Adipocyte (in vitro differentiated cells): Measurements from ENCODE around the gene CHGA.
A peak's percentile ranks its signal among the peaks of the same experiment; 100 is the strongest.

Experiments
- DNase-seq: peaks from one replicate; pipeline ENCODE4 v3.0.0-alpha.2; 2015; ENCODE audit warnings: low read depth
- H3K27me3 ChIP-seq: replicated peaks from 2 replicates; pipeline ENCODE4 v1.7.0; 2013; ENCODE audit warnings: mild to moderate bottlenecking, low read length, moderate library complexity; ENCODE audit not compliant: control insufficient read depth, insufficient read depth
- H3K36me3 ChIP-seq: 2 replicates; pipeline ENCODE4 v1.7.0; 2013; ENCODE audit warnings: low read length, mild to moderate bottlenecking, moderate library complexity; ENCODE audit not compliant: control insufficient read depth, insufficient read depth, severe bottlenecking
- H3K4me1 ChIP-seq: 2 replicates; pipeline ENCODE4 v1.7.0; 2013; ENCODE audit warnings: mild to moderate bottlenecking, low read length, moderate library complexity; ENCODE audit not compliant: control insufficient read depth, insufficient read depth
- H3K4me3 ChIP-seq: 2 replicates; pipeline ENCODE4 v1.7.0; 2013; ENCODE audit warnings: mild to moderate bottlenecking, low read length, moderate library complexity
- H3K9ac ChIP-seq: 2 replicates; pipeline ENCODE4 v1.7.0; 2013; ENCODE audit warnings: mild to moderate bottlenecking, low read length, moderate library complexity
- H3K9me3 ChIP-seq: 2 replicates; pipeline ENCODE4 v1.7.0; 2013; ENCODE audit warnings: mild to moderate bottlenecking, low read length, moderate library complexity; ENCODE audit not compliant: control insufficient read depth

Gene CHGA

GRCh38 chr14:92968291-92969020, 45.5 kb downstream of the CHGA start:
- Histone ChIP-seq H3K27me3 (no peaks in the 10 kb centered on the region), H3K9me3 (no peaks in the 10 kb centered on the region), H3K36me3 (no peaks in the 10 kb centered on the region), H3K9ac (no peak overlapping the region), H3K4me3 (no peak overlapping the region), H3K4me1 (peaks cover 25% of the 10 kb centered on the region)
- DNase-seq, result no peak

GRCh38 chr14:92969430-92969829, 46.5 kb downstream of the CHGA start:
- no peak for DNase-seq
- H3K36me3 ChIP-seq, result no peaks in the 10 kb centered on the region
- H3K27me3 ChIP-seq, result no peaks in the 10 kb centered on the region

DNA sequence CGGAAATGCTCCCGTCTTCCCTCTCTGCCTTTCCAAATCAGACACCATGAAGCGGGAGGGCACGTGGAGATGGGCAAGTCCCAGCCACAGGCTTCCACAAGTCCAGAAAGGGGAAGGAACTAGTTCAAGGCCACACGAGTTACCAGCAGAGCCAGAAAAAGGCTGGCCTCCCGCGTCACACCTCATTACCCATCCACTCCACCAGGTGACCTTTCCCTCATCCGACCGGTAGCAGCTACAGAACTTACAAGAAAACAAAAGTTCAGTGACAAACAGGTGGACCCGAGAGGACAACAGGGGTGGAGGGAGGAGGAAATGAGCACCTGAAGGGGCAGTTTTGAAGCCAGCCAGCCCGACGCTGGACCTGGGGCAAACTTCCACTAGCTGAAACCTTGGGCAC, 46.9 kb downstream of the CHGA start:
- DNase-seq, result no peak

More at GRCh38 chr14:92969430-92969829, 46.5 kb downstream of the CHGA start:
- no peak overlapping the region for H3K4me3 ChIP-seq
- H3K9ac ChIP-seq, result no peak overlapping the region
- H3K4me1 ChIP-seq, result peaks cover 25% of the 10 kb centered on the region
- H3K9me3 ChIP-seq, result no peaks in the 10 kb centered on the region

GRCh38 chr14:92970271-92970670, 47.3 kb downstream of the CHGA start:
- Histone ChIP-seq H3K4me3 (no peak overlapping the region), H3K9me3 (no peaks in the 10 kb centered on the region), H3K36me3 (no peaks in the 10 kb centered on the region), H3K9ac (no peak overlapping the region), H3K27me3 (no peaks in the 10 kb centered on the region), H3K4me1 (peaks cover 18% of the 10 kb centered on the region)
- DNase-seq, result no peak

More for the DNA sequence above, 46.9 kb downstream of the CHGA start:
- H3K4me1 ChIP-seq, result peaks cover 22% of the 10 kb centered on the region
- H3K9me3 ChIP-seq, result no peaks in the 10 kb centered on the region
- no peak overlapping the region for H3K9ac ChIP-seq
- H3K27me3 ChIP-seq, result no peaks in the 10 kb centered on the region
- no peak overlapping the region for H3K4me3 ChIP-seq
- no peaks in the 10 kb centered on the region for H3K36me3 ChIP-seq

- no peak overlapping the region for H3K9ac ChIP-seq
- no peak for DNase-seq
- H3K27me3 ChIP-seq, result no peaks in the 10 kb centered on the region
- peaks cover 12% of the 10 kb centered on the region for H3K9me3 ChIP-seq
- H3K4me1 ChIP-seq, result peaks cover 17% of the 10 kb centered on the region
- peaks cover 9% of the 10 kb centered on the region for H3K36me3 ChIP-seq
- H3K4me3 ChIP-seq, result no peak overlapping the region
These were observed 48.7 kb downstream of the CHGA start for GRCh38 chr14:92971601-92972180.

DNA sequence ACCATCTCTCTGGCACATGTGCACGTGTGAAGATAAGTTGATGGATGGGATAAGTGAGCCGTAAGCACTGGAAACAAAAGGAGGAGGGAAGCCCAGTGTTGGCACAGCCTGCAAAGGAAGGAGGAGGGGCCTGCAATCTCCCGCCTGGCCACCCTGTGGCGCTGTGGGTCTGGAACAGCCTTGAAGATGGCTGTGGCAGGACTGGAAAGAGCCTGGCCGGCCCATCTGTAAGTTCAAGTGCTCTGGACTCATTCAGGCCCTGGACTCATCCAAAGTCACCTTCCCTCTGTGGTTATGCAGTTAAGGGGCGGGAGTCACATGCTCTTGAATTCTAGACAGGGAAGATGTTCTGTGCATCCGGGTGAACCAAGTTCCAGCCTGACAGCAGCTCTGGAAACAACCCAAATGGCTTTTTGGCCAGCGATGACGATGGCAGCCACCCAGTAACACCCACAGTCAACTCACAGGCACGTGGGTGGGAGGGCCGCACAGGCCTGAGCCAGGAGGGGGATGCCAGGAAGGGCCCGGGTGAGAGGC, 50.4 kb downstream of the CHGA start:
- Histone ChIP-seq H3K9ac (peak overlapping the region; percentile 37), H3K4me1 (peaks cover 17% of the 10 kb centered on the region), H3K4me3 (no peak overlapping the region), H3K9me3 (peaks cover 14% of the 10 kb centered on the region), H3K36me3 (peaks cover 22% of the 10 kb centered on the region), H3K27me3 (no peaks in the 10 kb centered on the region)
- peak; percentile 57 for DNase-seq

DNA sequence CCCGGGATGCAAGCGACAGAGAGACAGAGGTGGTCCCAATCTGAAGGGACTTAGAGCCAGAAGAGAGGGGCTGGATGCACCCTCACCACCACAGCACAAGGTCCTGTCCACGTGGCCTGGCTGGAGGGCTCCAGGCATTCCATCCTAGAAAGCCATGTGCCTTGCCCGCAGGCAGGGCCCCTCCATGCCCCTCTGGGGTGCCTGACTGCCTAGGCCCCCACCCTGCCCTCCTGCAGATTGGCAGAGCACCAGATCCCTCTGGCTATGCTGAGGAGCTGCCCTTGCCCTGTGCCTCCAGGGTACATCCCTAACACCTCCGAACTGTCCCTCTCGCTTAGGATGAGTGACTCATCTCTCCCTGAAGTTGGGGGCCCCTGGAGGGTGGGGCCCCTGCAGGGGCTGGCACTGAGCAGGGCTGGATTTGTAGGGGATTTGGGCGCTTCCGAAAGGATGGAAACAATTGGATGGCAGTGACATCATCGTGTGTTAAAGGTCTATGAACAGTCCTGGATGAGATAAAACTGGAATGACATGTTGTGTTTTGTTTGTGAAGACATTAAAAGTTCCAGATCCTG, 50.9 kb downstream of the CHGA start:
- Histone ChIP-seq H3K4me1 (peaks cover 17% of the 10 kb centered on the region), H3K9ac (peak overlapping the region; percentile 37), H3K9me3 (peaks cover 14% of the 10 kb centered on the region), H3K4me3 (no peak overlapping the region), H3K27me3 (no peaks in the 10 kb centered on the region), H3K36me3 (peaks cover 22% of the 10 kb centered on the region)
- peak; percentile 17 for DNase-seq

DNA sequence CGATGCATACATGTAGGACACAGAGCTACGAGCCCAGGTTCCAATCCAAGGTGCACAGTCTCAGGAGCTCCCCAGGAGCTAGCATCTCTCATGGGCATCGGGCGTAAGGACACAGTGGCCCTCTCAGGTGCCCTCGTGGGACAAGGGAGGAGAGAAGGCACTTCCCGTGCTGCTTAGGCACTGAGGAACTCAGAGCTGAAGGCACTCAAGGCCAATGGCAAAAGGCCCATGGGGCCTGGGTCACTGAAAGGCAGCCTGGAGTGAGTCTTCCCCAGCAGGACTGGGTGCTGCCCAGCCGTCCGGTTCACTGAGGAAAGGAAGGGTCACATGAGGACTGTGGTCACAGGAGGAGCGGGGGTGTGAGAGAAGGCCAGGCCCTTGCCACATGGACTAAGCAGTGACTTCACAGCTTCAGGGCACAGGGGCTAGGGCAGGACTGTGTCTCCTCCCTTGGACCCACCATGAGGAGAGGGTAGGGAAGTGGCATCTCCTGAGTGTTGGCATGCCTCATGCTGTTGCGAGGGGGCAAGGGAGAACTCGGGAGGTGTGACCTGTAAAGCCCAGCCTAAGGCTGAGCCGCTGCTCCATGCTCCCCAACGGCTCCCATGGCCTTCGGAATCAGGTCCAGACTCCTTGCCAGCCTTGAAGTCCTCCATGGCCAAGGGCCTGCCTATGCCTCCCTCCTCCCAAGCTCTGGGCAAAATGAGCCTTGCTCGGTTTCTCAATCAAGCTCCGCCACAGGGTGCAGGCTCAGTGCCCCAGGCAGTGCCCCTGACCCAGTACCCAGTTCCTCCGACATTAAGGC, 51.8 kb downstream of the CHGA start:
- Histone ChIP-seq H3K9ac (no peak overlapping the region), H3K4me3 (no peak overlapping the region), H3K27me3 (no peaks in the 10 kb centered on the region), H3K4me1 (peaks cover 17% of the 10 kb centered on the region), H3K36me3 (peaks cover 22% of the 10 kb centered on the region), H3K9me3 (peaks cover 14% of the 10 kb centered on the region)
- no peak for DNase-seq

DNA sequence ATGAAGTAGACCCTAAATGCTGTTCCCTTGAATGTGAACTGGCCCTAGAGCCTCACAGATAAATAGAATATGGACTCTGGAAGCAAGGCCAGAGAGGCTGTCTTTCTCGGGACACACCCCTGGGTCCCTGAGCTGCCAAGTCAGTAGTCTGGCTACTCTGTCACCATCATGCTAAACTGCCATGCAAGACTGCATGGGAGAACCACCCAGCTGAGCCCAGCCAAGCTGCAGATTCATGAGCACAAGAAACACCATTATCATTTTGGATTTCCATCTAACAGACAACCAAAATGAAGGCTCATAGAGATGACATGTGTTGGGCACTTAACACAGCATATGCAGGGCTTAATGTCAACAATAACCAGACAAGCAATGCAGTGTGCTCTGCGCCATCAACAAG, 53.3 kb downstream of the CHGA start:
- Histone ChIP-seq H3K4me1 (peaks cover 17% of the 10 kb centered on the region), H3K27me3 (no peaks in the 10 kb centered on the region)
- DNase-seq, result no peak

GRCh38 chr14:92978229-92979021, 55.5 kb downstream of the CHGA start:
- DNase-seq, result no peak
- Histone ChIP-seq H3K27me3 (no peaks in the 10 kb centered on the region), H3K36me3 (peaks cover 27% of the 10 kb centered on the region)

More for the DNA sequence above, 53.3 kb downstream of the CHGA start:
- Histone ChIP-seq H3K9ac (no peak overlapping the region), H3K36me3 (peaks cover 22% of the 10 kb centered on the region), H3K4me3 (no peak overlapping the region), H3K9me3 (peaks cover 14% of the 10 kb centered on the region)

More at GRCh38 chr14:92978229-92979021, 55.5 kb downstream of the CHGA start:
- Histone ChIP-seq H3K9me3 (peaks cover 14% of the 10 kb centered on the region), H3K9ac (no peak overlapping the region), H3K4me3 (no peak overlapping the region), H3K4me1 (peaks cover 9% of the 10 kb centered on the region)
